C4-2B (cell line): ENCODE measurements around the gene ZNF133.
A peak's percentile ranks its signal among the peaks of the same experiment; 100 is the strongest.

ENCODE experiments used
- H3K27ac ChIP-seq: fragments of 450-650 bp; 2 replicates; pipeline ENCODE4 v1.5.1; 2017
- ZFX ChIP-seq: fragments of 450-650 bp; IDR thresholded peaks from 2 replicates; pipeline ENCODE4 v1.6.1; 2017
- TF ChIP-seq, protein P1 (sequence below): fragments of 450-650 bp; conservative IDR thresholded peaks from 2 replicates; pipeline ENCODE4 v1.5.1; 2017; ENCODE audit warnings: mild to moderate bottlenecking

Gene ZNF133

DNA sequence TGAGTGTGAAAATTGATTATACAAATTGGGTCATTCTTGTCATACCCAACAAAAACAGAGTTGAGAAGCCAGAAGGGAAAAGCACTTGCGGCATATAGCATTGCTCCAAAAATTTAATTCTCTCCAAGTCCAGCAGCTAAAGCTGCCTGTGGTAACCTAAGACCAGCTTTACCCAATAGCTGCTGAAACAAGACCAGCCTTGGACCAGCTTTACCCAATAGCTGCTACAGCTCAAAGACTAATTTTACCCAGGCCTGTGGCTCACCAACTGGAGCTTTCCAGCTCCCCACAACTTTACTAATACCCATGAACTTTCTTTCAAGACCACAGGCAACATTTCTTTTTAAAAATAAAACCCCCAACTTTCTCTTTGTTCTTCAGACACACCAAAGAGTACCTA lies 32.8 kb upstream of the ZNF133 start:
- no peak overlapping the region for H3K27ac ChIP-seq
- TF ChIP-seq, protein P1, sequence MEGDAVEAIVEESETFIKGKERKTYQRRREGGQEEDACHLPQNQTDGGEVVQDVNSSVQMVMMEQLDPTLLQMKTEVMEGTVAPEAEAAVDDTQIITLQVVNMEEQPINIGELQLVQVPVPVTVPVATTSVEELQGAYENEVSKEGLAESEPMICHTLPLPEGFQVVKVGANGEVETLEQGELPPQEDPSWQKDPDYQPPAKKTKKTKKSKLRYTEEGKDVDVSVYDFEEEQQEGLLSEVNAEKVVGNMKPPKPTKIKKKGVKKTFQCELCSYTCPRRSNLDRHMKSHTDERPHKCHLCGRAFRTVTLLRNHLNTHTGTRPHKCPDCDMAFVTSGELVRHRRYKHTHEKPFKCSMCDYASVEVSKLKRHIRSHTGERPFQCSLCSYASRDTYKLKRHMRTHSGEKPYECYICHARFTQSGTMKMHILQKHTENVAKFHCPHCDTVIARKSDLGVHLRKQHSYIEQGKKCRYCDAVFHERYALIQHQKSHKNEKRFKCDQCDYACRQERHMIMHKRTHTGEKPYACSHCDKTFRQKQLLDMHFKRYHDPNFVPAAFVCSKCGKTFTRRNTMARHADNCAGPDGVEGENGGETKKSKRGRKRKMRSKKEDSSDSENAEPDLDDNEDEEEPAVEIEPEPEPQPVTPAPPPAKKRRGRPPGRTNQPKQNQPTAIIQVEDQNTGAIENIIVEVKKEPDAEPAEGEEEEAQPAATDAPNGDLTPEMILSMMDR, result no peak
- TF ChIP-seq ZFX, result no peak

DNA sequence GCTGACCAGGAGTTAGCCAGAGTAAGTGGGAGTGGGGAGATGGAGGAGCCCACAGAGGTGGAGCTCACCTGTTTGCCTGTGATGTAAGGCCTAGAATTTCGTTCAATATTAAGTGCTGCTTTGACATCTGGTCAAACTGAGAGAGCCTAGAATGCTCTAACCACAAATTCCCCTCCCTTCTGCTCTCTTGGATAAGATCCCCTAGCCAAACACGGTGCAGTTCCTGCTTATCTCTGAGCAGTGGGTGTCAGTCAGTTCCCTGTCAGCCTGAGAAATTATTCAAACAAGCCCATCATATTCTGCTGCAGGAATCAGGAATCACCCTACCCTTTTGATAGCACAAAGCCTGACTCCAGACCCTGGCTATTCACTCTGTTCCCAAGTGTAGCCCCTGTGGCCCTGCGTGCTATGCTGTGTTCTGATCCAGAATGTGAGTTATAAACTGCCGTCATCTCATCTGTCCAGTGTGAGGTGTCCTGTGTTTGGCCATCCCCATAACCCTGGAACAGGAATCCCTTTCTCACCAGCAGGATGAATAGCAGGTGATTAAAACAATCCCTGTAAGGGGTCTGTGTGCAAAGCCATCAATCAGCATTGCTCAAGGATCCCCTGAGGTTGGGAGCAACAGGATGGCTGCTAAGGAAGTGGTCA lies 31.8 kb upstream of the ZNF133 start:
- H3K27ac ChIP-seq, result no peak overlapping the region
- TF ChIP-seq, protein P1, result no peak
- TF ChIP-seq ZFX, result no peak

DNA sequence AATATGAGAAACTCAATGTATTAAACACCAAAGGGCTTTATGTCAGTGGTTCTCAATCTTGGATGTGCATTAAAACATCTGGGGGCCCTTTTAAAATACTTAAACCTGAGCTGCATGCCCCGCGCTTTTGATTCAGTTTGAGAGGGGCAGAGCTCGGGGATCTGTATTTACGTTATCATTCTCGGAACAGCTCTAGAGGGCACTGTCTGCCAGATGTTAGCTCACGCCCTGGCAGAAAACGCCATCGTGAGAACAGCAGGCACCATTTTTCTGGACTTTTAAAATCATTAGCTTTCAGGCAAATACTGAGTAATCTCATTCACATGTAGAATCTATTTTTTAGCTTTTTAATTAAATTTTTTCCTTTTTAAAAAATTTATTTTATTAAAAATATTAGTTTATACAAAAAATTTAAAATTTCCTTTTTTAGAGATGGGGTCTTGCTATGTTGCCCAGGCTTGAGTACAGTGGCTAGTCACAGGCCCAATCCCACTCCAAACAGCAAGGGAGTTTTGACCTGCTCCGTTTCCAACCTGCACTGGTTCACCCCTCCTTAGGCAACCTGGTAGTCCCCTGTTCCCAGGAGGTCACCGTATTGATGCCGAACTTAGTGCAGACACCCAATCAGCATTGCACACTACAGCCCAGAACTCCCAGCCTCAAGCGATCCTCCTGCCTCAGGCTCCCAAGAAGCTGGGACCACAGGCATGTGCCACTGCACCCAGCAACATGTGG lies 30.0 kb upstream of the ZNF133 start:
- H3K27ac ChIP-seq, result no peak overlapping the region
- TF ChIP-seq, protein P1, result peak; percentile 11; the same call in 1 of the 2 replicates
- no peak for TF ChIP-seq ZFX

DNA sequence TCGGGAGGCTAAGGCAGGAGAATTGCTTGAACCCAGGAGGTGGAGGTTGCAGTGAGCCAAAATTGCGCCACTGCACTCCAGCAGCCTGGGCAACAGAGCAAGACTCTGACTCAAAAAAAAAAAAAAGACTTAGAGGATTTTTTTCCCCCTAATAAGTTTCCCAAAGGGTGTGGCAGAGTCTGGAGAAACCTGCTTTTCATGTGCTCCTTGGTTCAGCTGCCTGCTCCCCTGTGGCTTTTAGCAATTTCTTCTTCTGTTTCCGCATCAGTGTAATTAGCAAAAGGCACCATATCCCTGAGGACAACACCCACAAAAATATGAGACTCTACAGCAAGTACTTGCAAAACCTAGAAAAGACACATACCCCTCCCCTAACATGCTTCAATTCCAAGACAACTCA lies 28.6 kb upstream of the ZNF133 start:
- no peak for TF ChIP-seq ZFX
- TF ChIP-seq, protein P1, result no peak
- H3K27ac ChIP-seq, result no peak overlapping the region

DNA sequence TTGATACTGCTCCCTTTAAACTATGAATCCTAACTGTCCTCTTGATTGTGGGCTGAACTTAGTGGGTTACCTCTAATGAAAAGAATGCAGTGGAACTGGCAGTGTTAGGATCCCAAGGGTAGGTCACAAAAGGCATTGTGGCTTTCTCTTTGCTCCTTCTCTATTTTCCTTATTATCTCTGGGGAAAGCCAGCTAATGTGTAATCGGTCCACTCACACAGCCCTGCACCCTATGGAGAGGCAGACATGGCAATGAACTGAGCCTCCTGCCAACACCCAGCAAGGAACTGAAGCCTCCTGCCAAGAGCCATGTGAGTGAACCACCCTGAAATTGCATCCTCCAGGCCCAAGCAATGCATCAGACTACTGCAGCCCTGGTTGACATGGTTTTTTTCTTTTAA lies 24.6 kb upstream of the ZNF133 start:
- H3K27ac ChIP-seq, result no peak overlapping the region
- no peak for TF ChIP-seq ZFX
- TF ChIP-seq, protein P1, result no peak

DNA sequence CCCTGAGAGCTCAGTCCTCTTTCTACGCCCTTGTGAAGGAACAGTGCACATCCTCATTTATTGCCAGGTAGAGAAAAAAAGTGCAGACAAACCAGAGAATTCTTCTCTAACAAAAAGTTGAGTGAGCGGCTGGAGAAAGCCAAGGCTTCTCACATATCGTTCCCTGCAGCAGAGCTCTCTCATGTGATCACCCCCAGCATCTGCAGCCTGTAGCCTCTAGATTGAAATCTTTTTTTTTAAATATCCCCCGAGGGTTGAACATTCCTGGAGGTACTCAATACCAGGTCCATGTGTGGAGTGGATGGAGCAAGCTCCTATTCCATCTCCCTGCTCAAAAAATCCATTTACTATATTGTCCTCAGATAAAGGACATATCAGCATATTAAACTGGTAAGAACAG lies 22.9 kb upstream of the ZNF133 start:
- H3K27ac ChIP-seq, result no peak overlapping the region
- TF ChIP-seq ZFX, result no peak
- TF ChIP-seq, protein P1, result no peak

DNA sequence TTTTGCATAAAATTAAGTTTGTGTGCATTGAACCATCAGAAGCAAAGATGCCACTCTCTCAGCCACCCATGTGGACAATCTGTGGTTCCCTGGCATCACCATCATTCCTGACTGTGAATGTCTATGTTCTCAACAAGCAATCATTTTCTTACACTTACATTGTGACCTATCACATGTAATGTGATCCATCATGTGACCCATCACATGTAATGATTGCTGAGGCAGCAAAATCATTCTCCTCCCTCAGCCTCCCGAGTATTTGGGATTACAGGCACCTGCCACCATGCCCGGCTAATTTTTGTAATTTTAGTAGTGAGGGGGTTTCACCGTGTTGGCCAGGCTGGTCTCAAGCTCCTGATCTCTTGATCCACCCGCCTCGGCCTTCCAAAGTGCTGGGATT lies 22.0 kb upstream of the ZNF133 start:
- no peak for TF ChIP-seq ZFX
- TF ChIP-seq, protein P1, result no peak
- H3K27ac ChIP-seq, result no peak overlapping the region
